Activated CD4-positive, alpha-beta T cell treated with anti-CD3 and anti-CD28 coated beads for 1 hour (primary cell): ENCODE data around the gene GALNT10.
"Not testable (repeated sequence)": the region's sequence is repeated elsewhere in the genome, so short reads cannot be mapped to it uniquely, and the experiment has no call there.

ENCODE experiments used
- DNase-seq: peaks from one replicate; pipeline ENCODE4 v3.0.0-alpha.2; 2020

The GALNT10 gene

DNA sequence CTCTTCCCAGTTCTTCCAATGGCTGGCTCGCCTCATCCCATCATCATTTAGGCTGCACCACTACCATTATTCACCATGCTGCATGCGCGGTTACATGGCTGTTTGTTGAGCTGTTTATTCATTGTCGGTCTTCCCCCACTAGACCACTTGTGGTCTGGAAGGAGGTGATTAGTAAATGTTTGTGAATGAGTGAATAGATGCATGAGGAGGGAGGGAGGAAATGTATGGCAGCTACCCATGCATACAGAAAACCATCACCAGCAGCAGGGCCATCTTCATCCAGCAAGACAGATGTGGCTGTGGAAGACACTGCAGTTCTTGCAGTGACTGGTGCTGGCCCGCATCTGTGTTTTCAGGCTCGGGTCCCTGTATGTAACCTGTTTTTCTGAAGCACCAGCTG lies 141.9 kb downstream of the GALNT10 start:
- no peak for DNase-seq

DNA sequence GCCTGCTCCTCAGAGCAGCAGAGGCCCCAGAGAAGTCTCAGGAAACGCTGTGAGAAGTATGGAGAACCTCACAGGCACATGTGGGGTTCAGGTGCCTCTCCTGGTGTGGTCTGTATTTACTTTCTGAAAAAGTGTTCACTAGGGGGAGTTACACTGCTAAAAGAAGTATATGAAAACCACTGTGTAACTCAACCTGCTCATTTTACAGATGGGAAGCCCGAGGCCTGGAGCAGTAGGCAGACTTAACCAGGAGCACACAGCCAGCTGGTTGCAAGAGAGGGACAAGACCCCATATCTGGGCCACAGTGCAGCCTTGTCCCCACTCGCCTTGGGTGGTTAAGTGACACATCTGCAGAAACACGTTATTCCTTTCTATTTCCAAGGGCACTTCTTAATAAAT lies 142.5 kb downstream of the GALNT10 start:
- DNase-seq = no peak

DNA sequence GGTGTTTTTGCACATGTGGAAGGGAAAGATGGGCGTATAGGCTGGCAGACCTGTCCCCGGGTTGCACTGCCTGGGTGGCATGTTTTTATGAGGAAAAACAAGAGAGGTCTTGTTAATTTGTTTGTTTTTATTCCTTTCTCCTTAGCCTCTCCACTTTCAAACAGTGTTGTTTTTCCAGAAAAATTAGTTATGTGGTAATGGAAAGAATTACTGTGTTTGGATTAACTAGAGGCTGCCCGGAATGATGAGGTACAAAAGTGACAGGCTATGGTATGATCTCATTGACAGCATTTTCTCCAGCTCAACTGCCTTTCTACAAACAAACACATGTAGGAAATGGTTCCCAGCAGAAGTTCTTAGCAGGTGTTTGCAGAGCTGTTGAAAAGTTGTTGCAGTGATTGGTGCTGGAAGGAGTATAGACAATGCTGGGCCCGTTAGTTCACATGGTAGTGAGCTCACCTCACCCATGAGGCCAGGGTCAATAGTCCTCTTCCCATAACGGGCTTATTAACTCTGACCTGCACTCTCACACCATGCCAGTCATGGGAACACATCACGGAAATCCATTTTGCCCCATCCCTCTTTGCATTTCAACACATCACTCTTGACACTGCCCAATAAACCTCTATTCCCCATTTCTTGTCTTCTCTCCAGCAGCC lies 144.0 kb downstream of the GALNT10 start:
- DNase-seq = no peak

DNA sequence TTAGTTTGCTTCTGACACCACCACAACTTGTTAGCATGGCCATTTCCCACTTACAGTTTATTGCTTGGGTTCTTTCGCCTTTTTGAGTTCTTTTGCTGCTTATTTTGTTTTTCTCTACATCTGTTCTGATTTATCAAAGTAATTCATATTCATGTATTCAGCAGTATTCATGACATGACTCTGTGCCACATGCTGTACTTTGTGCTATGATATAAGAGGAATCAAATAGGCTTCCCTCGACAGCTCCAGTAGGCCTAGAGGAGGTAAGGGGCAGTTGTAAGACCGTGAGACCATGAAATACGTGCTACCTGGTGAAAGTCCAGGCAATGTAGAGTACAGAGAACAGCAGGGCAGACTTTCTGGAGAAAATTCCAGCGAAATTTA lies 144.5 kb downstream of the GALNT10 start:
- DNase-seq = no peak

DNA sequence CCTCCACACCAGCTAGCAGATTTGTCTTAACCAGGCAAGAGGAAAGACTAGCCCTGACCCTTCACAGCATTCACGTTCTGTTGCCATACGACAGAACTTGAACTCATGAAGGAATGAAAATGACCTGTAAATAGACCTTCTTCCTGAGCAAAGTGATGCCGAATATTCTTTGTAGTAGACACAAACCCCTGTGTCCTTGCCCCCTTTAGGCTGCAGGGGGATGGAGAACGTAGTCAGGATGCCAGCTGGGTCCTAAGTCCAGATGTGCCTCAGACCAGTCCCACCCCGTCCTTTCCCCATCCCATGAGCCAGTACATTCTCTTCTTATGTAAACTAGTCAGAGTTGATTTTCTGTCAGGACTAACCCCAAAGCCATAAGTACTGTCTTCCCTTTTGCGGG lies 151.1 kb downstream of the GALNT10 start:
- DNase-seq = no peak

DNA sequence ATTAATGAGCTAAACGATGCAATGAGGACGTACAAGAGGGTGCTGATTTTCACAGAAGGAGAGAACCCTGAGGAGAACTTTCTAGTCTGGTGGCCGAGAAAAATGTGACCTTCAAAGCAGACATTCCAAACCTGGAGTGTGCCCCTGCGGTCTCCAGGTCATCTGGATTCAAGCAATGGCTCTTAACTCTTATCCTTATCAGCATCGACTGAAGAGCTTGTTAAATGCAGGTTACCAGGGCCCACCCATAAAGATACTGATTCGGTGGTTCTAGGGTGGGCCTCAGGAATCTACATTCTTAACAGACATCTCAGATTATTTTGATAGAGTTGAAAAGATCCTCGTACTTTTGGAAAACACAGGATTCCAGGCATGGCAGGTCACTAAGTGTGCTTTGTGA lies 151.7 kb downstream of the GALNT10 start:
- DNase-seq = no peak

DNA sequence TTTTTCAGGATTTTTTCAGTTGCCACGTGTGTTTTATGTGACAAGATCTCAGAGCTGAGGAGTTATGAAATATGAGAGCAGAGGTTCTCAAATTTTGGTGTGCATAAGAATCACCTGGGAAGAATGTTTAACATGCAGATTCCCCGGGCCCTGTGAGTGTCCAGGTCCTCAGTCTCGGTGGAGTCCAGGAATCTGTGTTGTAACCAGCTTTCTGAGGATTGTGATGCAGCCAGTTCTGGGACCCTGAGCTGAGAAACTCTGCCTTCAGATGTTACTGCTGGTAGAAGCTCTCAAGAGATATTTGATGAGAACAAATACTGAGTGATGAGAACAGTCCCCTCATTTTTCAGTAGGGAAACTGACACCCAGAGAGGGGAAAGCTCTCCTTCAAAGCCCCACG lies 152.4 kb downstream of the GALNT10 start:
- no peak for DNase-seq

DNA sequence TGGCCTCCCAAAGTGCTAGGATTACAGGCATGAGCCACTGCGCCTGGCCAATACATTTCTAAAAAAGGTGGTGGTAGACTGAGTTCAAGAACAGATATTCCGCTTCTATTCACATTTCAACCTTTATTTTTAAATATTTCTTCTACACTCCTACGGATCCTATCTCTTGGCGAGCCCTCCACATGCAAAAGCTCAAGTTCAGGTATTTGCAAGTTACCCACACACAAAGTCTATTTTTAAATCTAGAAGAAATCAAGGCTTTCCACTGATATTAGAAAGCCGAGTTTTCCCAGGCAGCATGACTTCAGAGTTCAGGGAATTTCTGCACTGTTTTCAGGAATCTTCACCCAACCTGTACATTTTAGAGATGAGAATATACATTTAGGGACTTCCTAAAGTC lies 153.9 kb downstream of the GALNT10 start:
- no peak for DNase-seq

DNA sequence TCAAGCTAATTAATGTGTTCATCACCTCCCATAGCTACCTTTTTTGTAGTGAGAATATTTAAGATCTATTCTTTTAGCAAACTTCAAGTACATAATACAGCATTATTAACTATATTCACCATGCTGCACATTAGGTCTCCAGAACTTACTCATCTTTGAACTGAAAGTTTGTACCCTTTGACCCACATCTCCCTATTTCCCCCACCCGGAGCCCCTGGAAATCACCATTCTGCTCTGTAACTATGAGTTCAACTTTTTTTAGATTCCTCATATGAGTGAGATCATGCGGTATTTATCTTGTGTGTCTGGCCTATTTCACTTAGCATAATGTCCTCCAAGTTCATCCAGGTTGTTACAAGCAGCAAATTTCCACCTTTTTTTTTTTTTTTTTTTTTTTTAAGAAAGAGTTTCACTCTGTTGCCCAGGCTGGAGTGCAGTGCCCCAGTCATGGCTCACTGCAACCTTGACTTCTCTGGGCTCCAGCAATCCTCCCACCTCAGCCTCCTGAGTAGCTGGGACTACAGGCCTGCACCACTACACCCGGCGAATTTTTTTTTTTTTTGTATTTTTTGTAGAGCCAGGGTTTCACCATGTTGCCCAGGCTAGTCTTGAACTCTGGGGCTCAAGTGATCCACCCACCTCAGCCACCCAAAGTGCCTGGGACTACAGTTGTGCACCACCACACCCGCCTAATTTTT lies 154.9 kb downstream of the GALNT10 start:
- no peak for DNase-seq

DNA sequence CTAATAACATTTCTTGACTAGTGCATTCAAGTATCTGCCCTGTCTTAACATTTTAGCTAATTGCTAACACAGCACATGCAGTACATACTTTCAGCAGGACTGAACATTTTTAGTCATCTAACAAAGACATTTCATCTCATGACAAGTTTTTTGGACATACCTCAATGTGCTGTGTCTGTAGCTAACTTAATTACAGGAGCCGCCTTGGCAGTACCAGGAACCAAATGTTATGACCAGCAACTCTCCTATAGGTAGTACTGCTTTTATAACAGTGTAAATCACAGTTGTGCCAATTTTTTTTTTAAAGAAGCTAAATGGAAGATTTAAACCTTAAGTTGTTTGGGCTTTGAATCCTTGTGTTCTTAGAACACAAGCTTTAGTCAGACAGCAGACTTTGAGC lies 155.9 kb downstream of the GALNT10 start:
- no peak for DNase-seq

DNA sequence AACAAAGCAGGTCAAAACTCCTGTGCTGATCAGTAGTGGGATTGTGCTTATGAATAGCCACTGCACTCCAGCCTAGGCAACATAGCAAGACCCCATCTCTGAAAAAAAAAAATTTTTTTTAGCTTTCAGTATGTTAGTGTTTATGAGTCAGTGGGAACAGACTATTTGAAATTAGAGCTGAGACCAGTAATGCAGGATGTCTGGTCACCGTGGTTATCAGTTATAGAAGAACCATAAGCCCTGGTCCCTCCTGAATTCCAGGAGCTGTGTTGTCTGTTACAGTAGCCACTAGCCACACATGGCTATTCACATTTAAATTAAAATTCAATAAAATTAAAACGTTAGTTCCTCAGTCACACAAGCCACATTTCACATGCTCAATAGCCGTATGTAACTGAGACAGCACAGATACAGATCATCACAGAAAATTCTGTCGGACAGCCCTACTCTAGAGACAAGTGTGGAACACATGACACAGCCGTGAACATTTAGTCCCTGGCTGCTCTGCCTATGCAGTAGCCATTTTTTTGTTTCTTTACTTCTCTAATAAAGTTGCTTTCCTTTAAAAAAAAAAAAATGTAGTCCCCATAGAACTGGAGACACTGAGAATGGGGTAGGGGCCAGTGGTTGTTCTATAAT lies 159.2 kb downstream of the GALNT10 start:
- no peak for DNase-seq

DNA sequence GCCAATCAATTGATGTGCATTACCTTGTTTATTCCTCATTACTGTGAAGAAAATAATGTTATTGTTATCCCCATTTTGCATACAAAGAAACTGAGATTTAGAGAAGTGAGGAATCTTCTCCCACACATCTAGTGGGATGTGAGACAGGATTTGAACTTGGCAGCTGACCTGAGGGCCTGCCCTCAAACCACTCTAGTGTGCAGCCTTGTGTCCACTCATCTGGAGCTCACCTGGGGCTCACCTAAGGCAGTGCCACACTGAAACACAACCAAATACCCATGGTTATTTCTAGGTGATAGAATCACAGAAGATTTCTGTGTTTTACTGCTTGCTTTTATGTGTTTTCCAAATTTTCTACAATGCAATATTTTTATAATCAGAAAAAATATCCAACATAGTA lies 160.6 kb downstream of the GALNT10 start:
- no peak for DNase-seq

DNA sequence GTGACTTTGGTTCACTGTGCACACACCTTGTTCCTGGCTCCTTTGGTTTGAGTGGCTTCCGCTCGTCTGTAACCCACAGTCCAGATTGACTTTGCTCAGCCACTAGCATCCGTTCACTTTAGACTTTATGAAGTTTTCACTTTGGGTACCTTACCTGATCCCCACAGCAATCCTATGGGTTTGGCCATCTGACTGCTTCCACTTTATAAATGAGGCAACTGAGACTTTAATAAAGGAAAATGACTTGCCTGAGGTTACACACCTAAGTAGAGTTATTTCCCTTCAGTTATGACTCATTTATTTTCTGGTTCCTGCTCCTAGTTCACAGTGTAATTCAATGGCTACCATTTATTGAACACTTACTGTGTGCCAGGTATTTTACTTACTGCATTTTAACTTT lies 161.0 kb downstream of the GALNT10 start:
- no peak for DNase-seq

DNA sequence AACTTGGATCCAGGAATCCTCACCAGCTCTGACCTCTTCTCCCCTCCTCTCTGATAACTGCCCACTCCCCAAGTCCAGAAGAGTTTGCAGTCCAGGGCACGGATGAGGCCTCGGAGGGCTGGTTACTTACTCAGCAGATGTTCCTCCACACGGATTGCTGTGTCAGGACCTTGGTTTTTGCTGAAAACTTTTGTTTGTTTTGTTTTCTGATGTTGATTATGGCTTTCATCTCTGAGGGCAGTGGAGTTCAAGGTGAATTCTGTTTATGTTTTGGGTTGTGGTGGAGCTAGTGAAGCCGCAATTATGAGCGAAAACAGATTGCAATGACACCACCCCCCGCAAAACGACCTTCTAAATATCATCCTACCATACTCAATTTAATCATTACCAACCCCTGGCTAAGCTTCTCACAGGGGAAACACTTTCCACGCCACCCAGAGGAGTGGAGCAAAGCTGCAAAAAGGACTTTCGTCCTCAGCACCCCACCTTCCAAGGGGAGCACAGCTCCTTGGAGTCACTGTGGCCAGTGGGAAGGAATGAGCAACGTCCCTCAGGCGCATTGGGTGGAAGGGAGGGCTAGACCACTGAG lies 162.5 kb downstream of the GALNT10 start:
- DNase-seq = no peak

DNA sequence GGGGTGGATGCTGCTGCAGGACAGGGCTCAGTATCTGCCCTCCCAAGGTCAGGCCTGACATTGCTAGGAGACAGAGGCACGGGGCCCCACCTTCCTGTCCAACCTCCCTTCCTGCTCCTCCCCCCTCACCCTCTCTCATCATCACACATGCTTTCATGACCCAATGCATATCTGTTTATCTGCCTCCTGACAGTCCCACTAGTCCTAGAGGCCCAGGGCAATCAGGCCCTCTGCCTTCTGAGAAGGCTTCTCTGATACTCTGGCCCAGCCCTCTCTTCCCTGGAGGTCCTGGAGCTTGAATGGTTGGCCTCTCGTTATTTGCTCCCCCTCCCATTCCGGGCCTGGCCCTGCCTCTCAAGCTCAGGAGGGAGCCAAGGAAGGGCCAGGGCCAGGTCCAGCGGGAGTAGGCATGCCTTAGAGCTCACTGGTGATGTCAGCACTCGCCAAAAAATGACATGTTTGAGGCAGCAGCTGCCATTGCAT lies 164.6 kb downstream of the GALNT10 start:
- DNase-seq = no peak

DNA sequence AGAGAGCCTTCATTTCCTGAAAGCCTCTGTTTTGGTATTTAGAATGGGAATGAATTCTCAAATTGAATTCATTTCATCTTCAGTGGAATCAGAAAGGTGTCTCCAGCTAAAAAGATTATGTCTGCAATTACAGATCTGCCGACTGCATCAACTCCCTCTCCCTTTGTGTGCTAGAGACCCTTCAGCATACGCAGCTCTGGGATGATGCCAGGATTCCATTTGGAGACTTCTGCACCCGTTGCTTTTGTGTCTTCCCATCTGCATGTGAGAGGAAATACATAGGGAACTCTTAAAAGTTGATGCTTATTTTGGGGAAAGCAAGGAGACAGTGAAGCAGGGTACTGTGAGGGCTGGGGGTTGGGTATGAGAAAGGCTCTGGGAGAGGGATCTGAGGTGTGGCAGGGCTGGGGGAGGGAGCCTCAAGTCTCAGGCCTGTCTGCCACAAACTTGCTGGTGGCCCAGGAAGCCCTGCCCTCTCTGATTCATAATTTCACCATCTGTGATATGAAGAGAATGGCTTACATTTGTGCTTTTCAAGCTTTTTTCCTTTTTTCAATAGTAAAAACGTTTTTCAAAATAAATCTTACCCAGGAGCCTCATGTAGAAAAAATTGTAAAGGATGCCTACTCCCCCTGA lies 165.6 kb downstream of the GALNT10 start:
- no peak for DNase-seq

DNA sequence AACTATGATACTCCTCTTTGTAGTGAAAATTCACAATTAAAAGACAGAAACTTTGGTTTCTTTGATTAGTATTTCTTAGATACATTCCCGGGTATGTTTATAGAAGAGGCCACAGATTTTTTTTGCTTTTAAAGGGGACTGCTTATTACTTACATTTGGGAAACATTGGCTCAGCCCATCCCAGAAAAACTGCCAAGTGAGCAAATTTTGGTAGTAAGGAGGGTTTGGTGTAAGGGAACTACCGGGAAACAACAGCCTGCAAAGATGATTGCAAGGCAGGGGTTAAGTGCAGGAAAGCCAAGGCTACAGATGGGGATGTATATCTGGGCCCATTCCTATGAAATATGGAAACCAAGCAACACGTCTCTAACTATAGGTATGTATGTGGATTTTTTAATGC lies 166.4 kb downstream of the GALNT10 start:
- no peak for DNase-seq

DNA sequence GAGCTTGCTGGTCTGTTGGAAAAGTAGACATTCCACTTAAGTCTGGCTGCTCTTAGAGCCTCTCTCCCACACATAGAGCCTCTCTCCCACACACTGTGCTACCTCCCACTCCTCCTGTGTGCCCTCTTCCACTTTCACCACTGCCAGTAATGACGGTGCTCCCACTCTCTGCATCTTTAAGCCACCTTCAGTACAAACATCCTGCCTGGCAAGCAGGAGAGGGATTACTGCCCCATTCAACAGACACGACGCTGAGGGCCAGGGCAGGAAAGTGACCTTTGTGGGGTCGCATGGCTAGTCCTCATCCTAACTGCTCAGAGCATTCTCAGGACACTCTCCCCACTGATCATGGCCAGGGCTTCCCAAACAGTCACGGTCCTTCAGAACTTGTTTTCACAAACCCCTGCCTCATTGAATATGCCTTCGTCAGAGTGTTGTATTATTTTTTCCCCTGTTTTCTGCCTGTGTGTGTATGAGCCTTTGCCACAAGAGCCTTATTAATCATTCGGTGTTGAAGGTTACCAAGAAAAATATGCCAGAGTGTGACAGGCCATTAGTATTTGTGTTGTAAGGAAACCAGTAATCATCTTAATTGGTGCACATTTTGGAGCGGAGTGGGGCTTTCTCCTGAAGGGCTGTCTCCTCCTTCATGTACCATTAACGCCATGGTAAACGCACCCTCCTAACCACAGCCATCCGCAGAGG lies 168.1 kb downstream of the GALNT10 start:
- no peak for DNase-seq

DNA sequence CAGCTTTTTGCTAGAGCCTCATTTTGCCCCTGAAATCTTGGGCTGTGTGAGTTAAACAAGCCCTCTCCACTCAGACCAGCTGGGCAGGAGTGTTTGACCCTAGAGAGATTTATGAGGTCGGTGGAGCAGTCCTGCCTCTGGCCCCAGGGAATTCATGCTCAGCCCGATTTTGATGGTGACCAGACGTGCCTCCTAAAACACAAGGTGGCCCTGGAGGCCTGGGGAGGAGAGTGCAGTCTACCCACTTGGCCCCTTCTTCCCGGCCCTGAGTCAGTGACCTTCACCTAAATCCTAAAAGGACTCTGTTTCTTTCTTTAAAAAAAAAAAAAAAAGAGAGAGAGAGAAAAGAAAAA lies 168.7 kb downstream of the GALNT10 start:
- no peak for DNase-seq

DNA sequence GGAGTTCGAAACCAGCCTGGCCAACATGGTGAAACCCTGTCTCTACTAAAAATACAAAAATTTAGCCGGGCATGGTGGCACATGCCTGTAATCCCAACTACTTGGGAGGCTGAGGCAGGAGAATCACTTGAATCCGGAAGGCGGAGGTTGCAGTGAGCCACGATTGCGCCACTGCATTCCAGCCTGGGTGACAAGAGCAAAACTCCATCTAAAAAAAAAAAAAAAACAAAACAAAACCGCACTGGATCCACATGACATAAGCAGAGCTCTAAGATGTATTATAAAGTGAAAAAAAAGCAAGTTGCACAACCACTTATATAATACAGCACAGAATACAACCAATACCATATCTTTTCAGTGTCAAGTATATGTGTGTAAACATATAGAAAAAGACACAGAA lies 169.7 kb downstream of the GALNT10 start:
- DNase-seq = not testable (repeated sequence)

DNA sequence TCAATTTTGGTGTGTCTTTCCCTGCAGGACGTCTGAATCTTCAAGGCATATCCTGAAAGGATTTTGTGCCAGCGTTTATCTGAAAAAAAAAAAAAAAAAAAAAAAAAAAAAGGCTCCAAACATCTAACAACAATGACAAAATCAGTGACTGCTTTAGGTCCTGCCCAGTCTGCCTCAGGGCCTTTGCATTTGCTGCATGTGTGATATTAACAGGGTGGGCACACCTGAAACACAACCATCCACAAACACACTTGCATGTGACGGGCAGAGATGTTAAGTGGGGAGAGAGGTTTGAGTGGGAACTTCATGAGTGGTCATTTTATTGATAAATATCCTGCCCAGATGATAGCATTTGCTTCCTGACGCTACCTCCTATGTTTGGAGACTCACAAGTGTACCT lies 172.9 kb downstream of the GALNT10 start:
- DNase-seq = no peak

DNA sequence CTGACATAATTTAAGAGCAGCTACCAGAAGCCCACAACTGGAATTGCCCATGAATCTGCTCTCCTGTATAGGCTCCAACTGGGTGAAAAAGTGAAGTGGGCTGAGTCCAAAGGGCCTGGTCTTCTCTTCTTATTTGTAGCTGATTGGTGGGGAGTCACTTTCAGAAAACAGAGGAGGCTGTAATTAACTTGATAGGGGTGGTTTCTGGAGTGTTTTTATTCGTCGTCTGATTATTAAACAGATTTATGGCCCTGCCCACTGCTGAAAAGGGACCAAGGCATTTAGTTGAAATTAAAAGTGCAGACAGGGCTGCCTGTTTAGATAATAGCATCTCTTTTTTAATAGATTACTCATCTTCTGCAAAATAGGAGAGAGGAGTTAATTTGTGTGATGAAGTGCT lies 174.2 kb downstream of the GALNT10 start:
- DNase-seq = no peak

DNA sequence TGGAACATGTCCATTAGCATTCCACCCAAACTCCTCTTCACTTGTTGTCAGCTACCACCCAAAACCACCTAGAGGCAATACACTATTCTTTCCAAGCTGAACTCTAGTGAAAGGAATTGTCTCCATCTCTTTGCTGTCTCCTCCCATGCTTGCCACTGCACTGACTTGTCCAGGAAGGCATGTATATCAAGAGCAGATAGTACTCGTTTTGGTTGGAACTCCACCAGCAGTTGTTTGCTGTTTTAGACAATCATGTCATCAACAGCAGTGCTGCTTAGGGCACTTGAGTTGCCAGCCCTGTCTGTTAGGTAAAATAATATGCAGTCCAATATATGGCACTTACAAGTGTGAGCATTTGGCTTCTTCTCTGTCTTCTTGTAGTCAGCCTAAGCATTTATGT lies 175.3 kb downstream of the GALNT10 start:
- DNase-seq = no peak
